CD1c-positive myeloid dendritic cell (primary cell): ENCODE data around the gene SULT6B1.
"Not testable (repeated sequence)": the region's sequence is repeated elsewhere in the genome, so short reads cannot be mapped to it uniquely, and the experiment has no call there.

Experiments
- DNase-seq: peaks from one replicate; pipeline ENCODE4 v3.0.0-alpha.2; 2016; ENCODE audit errors: extremely low spot score

The SULT6B1 gene, protein sequence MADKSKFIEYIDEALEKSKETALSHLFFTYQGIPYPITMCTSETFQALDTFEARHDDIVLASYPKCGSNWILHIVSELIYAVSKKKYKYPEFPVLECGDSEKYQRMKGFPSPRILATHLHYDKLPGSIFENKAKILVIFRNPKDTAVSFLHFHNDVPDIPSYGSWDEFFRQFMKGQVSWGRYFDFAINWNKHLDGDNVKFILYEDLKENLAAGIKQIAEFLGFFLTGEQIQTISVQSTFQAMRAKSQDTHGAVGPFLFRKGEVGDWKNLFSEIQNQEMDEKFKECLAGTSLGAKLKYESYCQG

DNA sequence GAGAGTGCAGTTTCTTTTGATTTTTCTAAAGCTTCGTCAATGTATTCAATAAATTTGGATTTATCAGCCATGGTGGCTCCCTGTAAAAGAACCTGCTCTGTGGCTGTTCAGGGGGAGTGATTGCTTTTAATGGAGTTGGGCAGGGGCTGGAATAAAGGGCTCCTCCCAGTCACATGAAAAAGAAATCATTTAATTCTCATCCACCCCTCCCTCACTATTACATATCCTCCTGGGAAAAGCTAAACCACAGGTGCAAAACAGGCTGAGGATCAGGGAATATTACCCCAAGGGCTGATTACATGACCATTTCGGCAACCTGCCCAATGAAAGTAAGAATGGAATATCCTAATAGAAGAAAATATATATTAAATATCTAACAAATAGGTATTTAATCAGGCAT lies at the start of gene SULT6B1:
Gene SULT6B1 (minus strand): TSS at position 101 of the 400 bp plus-strand sequence. CDS start 30 bp downstream, at position 71.
- no peak for DNase-seq

DNA sequence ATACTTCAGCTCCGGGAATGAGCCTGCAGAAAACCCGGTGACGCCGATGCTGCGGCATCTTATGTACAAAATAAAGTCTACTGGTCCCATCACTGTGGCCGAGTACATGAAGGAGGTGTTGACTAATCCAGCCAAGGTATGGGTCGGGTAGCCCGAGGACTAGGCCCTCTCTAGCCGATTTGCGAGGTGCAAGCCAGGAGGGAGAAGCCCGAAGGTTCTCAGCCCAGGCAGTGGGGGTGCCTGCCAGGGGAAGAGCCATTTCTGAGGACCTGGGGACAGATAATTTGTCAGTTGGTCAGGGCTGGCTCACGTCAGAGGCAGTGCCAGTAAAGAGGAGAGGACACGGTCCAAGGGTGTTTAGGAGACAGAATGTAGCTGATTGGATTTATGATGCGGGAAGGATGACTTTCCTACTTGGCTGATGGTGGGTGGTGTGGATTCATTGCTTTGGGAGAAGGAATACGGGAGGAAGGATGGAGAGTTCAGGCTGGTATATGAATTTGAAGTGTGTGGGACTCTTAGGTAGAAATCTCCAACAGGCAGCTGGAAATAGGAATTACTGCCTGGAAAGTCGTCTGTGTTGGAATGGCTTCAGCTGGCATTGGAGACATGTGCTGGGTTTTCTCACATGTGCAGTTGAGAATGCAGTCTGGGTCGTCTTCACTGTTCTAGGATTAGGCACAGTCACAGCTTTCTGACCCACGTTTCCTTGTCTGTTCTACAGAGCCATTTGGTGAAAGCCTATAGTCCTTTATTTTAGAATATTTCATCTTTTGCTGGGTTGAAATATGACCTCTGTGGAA lies 43.9 kb upstream of the SULT6B1 start:
- DNase-seq: no peak

DNA sequence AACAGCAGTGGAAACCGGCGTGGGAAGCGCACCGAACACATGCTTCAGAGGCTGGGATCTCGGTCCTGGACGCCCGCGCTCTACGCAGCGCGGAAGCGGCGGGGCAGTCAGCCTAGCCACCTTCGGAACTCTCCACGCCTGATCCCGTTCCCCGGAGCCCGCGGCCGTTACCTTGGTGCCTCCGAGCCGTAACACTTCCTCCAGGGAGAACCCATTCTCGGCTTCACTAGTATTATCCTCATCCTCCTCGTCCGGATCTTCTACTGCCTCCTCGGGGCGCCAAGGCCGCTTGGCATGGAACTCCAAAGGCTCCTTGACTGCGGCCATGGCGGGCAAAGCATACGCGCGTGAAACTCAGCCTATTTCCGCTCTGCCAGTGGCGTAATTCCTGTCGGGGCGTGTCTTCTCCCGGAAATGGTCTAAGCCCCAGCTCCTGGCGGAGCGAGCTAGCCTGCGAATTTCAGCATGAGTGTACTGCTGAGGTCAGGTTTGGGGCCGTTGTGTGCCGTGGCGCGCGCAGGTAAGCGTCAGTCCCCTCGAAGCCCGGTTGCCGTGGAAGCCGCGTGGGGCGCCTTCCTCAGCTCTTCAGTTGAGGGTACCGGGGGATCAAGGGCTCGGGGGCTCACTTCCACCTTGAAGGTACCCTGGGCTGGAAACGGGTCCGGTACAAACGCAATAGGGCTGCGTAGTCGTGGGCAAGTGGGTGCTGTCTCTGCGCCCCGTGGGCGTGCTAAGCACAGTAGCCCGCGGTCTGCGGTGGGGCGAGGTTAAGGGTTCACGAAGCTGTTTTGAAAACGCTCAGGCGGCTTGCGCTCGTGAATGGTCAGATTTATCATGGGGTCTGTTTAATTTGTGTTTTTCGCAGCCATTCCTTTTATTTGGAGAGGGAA lies 43.0 kb upstream of the SULT6B1 start, which contains the start of the genes CEBPZ and NDUFAF7:
Gene CEBPZ (minus strand): TSS at position 356 of the 890 bp plus-strand sequence. CDS start 29 bp downstream, at position 327.
Gene NDUFAF7 (plus strand): TSS at position 418 of the 890 bp plus-strand sequence. CDS start 48 bp downstream, at position 466.
- peak; percentile 96 for DNase-seq

DNA sequence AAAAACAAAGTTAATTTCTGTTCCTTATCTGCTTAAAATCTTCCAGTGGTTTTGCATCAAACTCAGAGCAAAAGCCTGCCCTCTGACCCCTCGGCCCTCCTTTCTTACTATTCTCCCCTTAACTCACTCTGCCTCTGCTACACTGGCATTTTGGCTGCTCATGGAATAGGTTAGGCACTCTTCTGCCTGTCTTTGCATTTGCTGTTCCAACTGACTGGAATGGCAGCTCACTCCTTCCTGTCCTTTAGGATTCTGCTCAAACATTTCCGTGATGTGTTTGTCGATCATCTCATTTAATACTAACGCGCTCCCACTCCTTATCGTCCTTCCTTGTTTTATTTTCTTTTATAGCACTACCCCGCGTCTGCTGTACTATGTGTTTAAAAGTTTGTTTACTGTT lies 42.1 kb upstream of the SULT6B1 start:
- DNase-seq: peak; percentile 8

DNA sequence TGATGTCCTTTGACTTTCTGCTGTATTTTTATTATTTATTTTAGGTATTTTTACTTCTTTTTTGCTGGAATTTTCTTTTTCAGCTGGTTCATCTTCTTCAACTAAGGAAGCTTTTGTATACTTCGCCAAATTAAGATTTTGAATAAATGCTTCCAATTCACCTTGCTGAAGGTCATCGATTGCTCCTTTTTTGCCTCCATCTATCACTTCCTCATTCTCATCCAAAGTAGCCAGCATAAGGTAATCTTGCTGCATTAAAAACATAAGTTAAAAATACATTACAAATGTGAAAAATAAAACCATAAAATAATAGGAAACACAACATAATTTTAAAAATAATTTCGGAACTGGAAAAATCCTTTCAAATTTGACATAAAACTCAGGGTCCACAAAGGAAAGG lies 40.3 kb upstream of the SULT6B1 start:
- DNase-seq: no peak

DNA sequence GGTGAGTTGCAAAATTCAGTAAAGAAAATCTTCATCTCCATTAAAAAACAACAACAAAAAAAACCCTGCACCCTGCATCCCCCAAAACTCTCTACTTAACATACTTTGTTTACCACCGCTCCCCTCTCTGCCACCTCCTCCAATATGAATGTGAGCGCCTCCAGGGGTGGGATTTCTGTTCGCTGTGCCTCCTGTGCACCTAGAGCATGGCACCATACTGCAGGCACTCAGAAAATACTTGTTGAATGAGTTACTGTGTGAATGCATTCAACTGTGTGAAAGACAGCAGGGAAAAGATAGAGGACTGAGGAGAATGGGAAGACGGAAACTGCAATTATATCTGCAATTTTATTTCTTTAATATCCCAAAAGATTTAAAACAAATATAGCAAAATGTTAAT lies 38.4 kb upstream of the SULT6B1 start:
- no peak for DNase-seq

DNA sequence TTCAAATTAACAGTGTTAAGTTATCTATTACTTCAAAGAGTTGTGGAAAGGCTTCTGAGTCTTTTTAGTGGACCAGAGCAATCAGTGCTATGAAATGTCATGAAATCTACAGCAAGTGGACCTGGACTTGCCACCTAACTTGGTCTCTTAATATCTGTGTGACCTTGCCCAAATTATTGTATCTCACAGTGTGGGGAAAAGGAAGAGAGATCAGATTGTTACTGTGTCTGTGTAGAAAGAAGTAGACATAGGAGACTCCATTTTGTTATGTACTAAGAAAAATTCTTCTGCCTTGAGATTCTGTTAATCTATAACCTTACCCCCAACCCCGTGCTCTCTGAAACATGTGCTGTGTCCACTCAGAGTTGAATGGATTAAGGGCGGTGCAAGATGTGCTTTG lies 36.7 kb upstream of the SULT6B1 start:
- not testable (repeated sequence) for DNase-seq

DNA sequence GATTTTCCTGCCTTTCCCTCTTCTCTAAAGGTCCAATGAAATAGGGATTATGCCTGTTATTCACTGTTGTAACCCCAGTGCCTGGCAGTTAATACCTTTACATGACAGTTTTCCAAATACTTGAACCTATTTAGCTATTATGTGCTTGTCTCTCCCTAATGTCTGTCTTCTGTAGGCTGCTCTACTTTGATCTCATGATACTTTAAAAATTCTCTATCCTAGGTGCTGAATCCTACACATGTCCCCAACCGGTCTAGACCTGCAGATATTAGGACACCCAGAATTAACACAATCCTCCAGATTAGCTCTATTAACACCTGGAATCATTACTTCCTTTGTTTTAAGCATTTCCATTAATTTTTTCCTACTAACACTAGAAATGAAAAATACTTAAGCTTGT lies 35.6 kb upstream of the SULT6B1 start:
- DNase-seq: no peak

DNA sequence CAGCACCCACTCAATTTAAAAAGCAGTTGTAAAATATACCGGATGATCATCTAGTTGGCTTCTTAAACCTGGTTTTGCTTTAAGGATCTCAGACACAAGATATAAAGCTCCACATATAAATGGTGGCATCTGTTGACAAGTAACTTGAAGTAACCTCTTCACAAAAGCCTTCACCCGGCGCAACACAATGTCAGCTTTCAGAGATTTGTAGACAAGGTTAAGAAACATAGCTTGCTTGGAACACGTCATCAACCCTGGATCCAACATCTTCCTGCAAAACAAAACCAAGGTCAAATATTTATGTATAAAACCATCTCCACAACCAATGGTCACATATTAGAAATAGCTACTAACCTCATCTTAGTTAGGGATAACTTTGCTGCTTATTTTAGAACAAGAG lies 34.7 kb upstream of the SULT6B1 start:
- DNase-seq: no peak

DNA sequence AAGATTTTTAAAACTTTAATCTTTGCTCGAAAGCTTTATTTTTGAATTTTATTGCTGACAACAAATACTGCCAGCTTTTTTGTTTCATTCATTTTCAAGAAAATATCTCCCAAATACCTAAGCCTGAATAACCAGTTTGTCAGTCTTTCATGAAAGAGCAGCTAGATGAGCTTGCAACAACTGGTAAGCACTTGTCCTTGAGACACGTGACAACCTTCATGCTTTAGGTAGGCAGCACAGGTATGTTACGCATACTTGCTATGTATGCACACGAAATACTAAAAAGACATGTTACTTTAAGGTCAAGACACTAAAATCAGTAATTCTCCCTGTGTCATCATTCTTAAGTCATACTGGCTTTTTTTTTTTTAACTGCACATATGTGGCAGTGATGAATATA lies 30.6 kb upstream of the SULT6B1 start:
- no peak for DNase-seq

DNA sequence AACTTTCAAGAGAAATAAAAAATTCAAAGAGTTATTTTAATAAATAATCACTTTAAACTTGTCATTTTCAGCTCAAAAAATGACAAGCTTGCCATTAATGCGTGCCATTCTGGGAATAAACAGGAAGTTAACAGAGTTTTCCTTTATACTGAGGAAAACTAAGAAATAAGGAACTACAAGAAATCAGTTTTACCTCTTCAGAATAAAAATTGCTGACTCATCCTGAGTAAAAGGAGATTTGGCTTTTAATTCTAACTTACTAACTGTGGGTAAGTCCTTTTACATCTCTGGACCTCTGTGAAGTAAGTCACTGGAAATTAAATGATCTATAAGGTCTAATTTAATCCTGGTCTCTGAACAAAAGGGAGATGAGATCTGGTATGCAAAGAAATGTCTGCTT lies 26.8 kb upstream of the SULT6B1 start:
- peak; percentile 60 for DNase-seq

DNA sequence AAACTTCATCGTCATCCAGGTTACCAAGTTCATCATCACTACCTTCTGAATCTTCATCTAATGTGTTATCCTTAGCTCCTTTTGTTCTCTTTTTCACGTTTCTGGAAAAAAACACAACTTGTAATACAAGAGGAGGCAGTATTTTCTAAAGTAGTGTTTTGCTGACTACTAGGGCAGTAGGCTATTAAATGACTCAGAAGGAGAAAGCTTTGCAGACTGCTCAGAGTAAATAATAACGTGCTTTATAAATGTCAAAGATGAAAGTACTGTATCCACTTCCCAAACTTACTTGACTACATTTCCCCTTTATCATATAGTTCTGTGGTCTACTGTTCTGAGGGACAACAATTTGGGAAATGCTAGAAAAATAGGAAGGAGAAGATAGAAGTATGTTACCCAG lies 23.5 kb upstream of the SULT6B1 start:
- DNase-seq: no peak

DNA sequence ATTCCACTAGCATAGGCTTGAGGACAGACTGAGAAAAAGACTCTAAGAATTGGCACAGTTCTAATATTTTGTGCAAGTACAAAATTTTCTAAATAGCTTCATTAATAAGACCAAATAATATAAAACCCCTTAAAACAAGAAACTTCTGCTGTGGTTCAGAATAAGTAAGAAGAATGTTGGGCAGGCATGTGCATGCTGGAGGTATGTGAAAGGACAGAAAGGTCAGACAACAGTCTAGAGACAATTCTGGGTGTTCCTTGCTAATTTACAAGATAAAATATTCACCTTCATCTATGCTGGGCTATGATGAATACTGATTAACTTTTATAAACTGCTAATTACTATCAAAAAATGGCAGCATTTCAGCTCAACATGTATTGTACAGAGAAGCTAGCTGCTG lies 22.7 kb upstream of the SULT6B1 start:
- DNase-seq: no peak

DNA sequence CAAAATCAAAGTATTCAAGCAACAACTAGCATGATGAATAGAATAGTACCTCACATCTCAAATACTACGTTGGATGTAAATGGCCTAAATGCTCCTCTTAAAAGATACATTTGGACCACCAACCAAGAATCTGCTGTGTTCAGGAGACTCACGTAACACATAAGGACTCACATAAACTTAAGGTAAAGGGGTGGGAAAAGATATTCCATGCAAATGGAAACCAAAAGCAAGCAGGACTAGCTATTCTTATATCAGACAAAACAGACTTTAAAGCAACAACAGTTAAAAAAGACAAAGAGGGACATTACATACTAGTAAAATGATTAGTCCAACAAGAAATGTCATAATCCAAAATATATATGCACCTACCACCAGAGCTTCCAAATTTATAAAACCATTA lies 18.3 kb upstream of the SULT6B1 start:
- DNase-seq: not testable (repeated sequence)

DNA sequence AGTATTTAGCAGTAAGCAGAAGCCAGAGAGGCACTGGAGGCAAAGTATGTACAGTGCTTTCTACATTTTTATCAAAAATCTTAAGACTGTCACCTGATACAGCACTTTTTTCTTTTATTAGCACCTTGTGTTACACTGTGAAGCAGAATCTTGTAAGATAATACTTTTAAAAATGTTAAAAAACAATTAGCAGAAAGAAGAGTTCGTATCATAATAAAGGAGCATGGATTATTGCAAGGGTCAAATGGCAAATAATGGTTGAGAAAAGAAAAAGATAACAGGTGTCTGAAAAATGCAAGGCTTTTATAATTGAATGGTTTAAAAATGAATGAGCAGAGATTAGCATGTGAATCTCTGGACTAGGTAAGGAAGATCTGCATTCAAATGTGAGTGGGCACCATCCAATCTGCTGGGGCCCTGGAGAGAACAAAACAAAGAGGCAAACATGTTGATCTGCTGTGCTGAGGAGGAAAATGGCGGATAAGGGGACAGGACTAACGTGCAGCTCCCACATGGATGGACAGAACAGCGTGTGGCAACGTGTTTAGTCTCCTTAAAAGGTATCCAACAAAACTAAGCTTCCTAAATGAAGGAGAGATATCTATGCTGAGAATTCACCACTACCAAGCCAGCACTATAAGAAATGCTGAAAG lies 17.3 kb upstream of the SULT6B1 start:
- no peak for DNase-seq

DNA sequence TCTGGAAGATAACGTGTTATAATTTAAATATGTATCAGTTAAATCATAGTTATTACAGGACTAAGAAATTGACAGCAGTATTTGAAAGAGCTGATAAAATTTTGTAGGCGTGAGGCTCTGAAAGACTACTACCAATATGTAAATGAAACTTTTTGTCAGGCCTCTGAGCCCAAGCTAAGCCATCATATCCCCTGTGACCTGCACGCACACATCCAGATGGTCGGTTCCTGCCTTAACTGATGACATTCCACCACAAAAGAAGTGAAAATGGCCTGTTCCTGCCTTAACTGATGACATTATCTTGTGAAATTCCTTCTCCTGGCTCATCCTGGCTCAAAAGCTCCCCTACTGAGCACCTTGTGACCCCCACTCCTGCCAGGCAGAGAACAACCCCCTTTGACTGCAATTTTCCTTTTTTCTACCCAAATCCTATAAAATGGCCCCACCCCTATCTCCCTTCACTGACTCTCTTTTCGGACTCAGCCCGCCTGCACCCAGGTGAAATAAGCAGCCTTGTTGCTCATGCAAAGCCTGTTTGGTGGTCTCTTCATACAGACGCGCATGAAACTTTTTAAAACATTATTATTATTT lies 16.7 kb upstream of the SULT6B1 start:
- not testable (repeated sequence) for DNase-seq

DNA sequence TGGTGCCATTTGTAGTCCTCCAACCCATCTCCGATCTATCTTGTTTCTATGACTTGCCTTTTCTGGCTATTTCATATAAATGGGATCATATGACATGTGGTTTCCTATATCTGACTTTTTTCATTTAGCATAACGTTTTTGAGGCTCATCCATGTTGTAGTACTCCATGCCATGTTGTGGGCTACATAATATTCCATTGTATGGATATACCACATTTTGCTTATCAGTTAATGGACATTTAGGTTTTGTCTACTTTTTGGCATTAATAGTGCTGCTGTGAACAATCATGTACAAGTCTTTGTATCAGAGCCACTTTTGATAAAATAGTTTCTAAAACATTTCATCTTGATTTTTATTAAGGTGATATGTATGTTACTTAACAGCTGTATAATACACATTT lies 15.2 kb upstream of the SULT6B1 start:
- DNase-seq: no peak

DNA sequence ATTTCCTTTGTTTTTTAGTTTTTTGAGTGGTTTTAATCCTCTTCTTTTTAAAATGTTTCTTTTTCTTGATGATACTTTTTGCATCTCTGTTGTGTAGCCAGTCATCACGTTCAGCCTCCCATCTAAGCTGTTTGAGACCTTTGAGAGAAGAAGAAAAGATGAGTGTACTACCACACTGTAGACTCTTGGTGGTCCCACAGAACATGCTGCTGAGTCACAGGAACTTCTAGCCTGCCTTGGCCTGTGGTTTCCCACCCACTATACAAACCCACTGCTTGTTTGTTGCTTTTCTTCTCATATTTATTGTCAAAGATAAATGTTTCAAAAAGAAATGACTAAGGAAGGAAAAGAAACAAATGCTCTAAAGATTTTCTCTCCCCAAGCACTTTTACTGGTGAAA lies 13.3 kb upstream of the SULT6B1 start:
- DNase-seq: no peak

DNA sequence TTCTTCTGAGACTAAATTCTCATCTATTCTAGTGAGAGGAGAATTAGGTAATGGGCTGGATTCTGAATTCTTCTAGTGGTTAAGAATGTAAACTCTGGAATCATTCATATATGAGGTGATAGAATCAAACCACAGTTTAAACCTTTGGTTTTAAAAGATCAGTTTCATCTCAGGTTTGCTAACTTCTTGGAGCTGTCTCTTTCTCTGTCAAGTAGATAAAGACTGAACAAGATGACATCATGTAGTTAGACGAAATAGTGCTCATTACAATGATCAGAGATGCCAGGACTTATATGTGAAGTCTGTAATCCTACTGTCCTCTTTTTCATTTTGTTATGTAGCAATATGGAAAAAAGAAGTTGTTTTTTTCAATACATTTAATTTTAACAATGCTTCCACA lies 12.7 kb upstream of the SULT6B1 start:
- no peak for DNase-seq

DNA sequence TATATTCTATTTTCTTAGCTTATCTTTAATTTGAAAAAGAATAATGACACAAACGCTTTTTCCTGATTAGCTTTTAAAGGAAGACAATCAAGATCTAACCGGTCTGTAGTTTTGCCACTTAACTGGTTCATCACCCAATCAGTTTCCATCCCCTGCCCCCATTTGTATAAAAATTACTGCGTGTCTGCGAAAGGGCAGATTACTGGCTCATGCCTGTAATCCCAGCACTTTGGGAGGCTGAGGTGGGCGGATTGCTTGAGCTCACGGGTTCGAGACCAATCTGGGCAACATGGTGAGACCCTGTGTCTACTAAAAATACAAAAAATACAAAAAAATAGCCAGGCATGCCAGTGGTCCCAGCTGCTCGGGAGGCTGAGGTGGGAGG lies 10.2 kb upstream of the SULT6B1 start:
- DNase-seq: no peak
